HG02763 (cell line): ENCODE measurements around the gene NUDT14.

Experiments used
- ATAC-seq: cut with Tn5 transposase; IDR thresholded peaks from one replicate; pipeline ENCODE4 v1.9.1; 2021; ENCODE audit warnings: mild to moderate bottlenecking, moderate library complexity; ENCODE audit not compliant: unreplicated experiment

Gene NUDT14

GRCh38 chr14:105147671-105148603, 33.2 kb downstream of the NUDT14 start:
- no peak for ATAC-seq

GRCh38 chr14:105146976-105147635, 34.0 kb downstream of the NUDT14 start:
- no peak for ATAC-seq

DNA sequence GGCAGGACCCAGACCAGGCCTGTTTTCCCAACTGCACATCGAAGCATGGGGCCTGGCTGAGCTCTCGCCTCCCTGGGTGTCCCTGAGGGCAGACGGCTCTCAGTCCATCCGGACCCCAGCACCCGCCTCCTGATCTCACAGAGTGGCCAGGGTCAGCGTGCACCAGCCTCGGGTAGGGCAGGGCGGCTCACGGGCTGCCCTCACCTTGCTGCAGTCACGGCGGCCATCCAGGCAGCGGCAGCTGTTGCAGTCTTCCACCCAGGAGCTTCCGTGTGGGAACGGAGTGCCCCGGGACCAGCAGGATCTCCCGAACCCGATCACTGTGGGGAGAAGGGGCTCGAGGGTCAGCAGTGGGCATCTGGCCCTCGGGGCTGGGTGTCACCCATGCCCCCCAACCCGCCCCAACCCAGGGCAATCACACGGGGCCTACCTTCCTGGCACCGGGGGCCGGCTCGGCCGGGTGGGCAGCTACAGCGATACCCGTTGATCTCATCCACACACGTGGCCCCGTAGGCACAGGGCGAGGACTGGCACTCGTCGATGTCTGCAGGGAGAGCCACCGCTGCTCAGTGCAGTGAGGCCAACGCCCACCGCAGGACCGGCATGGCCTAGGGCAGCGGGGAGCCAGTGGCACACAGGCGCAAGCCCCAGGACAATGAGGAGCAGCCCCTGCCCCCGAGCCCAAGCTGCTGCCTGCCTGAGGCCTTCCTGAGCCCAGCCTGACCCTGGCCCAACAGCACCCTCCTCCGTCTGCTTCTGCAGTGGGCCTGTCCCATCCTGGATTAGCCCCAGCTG, 34.7 kb downstream of the NUDT14 start:
- ATAC-seq, result no peak

- no peak for ATAC-seq
These were observed 35.5 kb downstream of the NUDT14 start for GRCh38 chr14:105145381-105146180.

DNA sequence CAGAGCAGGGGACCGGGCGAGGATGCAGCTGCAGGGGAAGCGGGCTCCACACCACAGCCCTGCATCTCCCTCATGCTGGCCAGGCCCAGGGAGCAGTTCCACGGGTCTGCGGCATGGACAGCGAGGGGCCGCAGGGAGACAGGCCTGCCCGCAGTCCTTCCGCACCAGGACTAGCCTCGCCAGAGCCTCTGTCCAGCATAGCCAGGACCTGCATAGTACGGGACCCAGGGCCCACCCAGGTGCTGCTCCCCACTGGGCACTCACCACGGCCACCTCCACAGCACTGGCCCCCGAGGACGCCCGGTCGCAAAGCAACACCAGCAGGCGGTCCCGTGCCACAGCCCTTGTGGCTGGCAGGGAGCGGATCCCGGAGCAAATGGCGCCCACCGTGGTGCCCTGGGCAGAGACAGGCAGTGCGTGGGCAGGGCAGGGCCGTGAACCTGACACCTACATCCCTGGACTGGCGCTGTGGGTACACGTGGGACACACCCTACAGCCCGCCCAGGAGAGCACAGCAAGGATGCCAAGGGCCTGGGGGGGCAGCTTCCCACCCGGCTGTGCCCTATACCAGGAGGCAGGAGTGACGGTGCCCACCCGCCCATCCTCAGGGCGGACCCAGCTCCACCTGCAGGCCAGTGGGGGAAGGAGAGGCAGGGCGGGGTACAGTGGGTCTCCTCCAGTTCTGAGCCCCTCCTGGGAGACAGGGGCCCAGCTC, 36.3 kb downstream of the NUDT14 start:
- ATAC-seq, result no peak

GRCh38 chr14:105144026-105144665, 37.0 kb downstream of the NUDT14 start:
- no peak for ATAC-seq

DNA sequence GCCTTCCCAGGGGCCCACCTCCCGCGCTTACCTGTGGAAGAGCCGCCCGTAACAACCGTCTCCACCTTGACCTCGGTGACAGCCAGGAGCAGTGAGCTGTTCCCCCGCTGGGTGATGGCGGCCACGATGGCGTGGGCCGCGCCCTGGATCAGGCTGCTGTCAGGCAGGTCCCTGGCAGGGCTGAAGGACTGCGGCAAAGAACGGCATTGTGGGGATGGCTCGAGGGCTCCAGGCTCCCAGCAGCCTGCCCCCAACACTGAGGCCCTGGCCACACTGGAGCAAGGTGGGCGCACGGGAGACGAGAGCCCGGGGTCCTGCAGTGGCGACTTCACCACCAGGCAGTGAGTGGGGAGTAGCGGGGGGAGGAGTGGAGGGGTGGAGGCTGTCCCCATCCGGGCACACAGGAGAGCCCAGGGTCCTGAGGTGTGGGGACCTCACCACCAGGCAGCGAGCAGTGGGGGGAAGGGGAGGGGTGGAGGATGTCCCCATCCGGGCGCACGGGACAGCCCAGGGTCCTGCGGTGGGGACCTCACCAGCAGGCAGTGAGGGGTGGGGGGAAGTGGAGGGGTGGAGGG, 37.6 kb downstream of the NUDT14 start:
- no peak for ATAC-seq

DNA sequence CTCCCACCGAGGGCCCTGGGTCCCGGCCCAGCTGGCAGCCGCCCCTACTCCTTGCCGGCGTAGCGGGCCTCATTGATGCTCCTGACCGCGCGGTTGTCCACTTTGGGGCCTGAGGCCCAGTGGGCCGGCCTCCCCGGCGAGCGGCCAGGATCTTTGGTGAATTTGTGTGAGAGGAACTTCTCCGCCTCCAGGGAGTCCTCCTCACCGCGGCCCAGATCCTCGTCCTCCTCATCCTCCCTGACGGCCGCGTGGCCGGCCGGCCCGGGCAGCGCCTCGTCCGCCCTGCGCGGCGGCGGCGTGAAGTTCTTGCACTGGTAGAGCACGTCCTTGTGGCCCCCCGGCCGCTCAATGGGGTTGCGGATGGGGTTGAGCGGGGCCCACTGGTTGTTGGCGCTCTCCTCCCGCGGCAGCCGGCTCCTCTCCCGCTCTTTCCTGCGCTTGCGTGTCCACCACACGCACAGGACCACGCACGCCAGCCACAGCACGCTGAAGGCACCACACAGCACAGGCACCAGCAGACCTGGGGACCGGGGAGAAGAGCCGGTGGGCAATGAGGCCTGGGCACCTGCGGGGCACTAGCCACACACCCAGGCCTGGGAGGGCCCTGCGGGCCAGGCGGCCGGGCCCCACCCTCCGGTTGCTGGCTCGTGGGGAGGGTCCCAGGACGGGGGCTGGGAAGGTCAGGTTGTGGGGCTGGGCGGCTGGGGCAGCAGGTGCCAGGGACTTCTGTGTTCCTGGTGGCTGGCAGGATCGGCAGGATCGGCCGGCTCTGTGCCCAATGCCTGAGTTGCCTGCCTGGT, 38.3 kb downstream of the NUDT14 start:
- no peak for ATAC-seq

- ATAC-seq, result no peak
These were observed 39.4 kb downstream of the NUDT14 start for GRCh38 chr14:105141486-105142281.

GRCh38 chr14:105141026-105141425, 40.1 kb downstream of the NUDT14 start:
- no peak for ATAC-seq

DNA sequence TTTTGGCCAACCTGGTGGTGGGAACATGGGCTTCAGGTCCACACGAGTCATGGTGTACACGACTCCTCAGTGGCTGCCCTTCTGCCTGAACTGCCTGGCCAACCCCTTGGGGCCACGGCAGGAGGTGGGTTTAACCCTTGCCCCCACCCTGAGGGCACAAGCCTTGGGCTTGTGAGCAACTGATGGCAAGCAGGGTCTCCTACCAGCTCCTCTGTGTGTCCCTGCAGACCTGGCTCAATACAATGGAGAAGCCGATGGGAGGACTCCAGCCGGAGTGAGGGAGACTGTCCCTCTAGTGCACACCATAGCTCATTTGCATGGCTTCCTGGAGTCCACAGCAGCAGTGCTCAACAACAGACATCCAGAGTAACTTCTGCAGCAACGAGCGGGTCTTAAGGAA, 40.5 kb downstream of the NUDT14 start:
- no peak for ATAC-seq

DNA sequence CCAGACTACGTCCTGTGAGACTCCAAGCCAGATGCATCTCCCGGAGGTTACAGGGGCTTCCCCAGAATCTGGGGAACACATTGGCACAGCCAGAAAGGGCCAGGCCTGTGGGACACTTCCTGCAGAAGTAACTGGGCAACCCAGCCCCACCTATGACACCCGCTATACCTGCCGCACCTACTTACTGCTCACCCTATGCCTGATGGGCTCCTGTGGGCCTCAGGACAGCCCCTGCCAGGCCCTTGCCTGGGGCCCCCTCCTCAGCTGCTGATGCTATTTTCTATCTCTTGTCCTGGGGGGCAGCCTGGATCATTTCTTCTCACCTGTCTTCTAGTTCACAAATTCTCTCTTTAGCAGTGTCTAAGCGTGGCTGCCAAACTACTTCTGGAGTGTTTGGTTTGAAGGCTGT, 41.3 kb downstream of the NUDT14 start:
- no peak for ATAC-seq

DNA sequence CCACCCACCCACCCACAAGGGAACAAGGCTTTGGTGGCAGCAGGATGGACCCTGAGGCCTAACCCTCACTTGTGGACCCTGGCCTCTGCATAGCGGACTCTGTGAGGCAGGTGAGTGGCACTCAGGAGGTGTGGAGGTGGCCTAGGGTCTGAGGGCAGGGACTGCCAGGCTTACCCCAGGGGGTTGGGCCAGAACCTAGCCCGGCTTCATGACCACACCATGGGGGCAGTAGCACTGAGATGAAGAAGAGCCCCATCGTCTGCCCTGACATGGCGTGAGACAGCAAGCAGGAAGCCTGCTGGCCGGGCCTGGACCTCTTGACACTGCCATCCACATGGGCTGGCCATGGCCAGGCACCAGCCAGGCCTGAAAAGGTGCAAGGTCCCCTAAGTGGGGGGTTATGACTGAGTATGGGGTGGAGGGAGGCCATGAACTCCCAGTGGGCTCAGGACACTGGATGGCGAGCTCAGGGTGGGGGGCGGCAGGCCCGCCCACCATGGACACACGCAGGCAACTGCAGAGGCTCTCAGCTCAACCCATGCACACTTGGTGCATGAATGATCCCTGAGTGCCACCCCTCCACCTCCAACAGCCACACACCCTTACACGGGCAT, 41.8 kb downstream of the NUDT14 start:
- ATAC-seq, result no peak

DNA sequence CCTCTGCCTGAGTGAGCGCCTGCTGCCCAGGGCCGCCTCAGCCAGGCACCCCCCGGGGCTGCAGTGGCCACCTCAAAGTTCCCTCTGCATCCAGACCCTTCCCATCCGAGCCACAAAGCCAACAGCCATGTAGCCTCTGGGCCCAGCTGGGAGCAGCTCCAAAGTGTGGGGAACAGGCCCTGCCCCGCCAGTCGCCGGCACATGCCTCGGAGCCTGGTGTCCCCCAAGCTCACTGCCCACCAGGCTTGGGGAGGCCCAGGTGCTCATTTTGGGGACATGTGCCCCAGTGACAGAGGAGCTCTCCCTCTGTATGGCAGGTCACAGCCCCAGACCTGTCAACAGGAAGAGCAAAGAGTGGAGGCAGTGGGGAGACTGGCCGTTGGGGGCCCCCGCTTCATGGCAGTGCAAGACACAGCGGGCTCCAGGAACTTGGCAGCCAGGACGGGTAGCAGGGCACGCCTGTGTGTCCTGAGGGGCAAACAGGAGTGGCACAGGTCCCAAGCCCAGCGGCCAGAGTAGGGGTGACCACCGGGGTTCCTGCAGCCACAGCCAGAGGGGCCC, 42.5 kb downstream of the NUDT14 start:
- no peak for ATAC-seq

DNA sequence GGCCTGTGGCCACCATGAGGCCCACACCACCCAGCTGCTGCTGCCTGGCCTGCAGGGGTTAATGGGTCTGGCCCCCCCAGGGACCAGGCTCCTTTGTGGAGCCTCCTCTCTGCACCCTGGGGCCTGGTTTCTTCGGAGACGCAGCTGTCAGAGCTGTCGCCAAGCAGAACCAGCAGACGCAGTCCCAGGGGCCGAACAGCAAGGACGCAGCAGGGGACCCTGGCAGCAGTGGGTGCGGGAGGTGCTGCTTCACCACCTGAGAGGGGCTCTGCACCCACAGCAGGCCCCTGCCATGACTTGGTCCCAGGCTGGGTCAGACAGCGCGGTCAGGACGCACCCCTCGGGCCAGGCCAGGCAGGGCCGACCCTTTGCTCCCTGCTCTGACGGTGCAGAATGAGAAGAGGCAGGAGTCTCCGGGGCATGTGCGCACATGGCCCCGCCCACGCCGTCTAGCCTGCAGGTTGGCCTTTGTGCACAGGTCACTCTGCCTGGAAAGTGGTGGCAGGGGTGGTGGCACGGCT, 43.0 kb downstream of the NUDT14 start:
- ATAC-seq, result no peak

- ATAC-seq, result no peak
These were observed 43.6 kb downstream of the NUDT14 start for GRCh38 chr14:105137481-105138020.
